ENCODE results near the gene ZBTB7B.
A peak's percentile ranks its signal among the peaks of the same experiment; 100 is the strongest.

ZBTB7B gene

DNA sequence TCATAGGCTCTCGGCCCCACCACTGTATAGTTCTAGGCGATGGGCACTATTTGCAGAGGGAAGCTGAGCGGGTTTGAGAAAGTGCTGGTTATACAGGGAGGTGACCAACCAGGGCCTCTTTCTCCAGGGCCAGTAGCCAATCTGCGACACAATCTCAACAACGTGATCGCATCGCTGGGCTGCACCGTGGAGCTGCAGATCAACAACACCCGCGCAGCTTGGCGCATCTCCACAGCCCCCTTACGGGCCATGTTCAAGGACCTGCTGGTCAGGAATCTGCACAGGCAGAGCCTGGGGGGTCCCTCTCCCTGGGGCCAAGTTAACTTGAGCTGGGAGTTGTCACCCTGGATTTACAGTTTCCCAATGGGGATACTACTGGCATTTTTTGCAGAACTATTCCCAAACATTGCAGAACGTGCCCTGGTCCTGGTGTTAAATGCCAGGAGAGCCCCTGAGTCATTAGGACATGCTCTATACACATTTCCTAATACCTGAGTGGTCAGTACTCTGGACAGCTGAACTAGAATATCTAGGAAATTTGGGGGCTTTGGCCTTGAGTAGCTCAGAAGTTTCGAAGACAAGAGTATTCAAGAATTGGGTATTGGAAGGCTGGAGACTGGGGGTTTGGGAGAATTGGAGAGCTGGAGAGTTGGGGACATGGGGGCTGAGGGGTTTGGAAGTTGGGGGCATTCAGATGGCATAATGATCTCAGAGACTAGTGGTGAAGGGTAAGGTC, 37.9 kb downstream of the ZBTB7B start:
- no peak for DNase-seq

DNA sequence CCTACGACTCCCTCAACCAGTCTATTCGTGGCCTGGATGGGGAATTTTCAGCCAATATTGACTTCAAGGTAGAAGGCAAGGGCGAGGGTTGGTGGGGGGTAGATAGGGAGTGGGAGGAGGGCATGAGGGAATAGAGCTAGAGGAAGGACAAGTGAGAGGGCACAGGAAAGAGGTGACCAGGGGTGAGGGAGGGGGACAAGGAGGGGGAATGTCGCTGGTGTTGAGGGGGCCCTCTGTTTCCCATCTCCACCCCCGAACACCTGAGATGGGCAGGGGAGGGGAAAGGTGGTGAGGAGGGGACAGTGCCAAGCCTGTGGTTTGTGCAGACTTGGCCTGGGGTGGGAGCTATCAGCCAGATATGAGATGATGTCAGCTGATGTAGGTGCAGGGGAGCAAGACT, 40.2 kb downstream of the ZBTB7B start:
- no peak for DNase-seq

DNA sequence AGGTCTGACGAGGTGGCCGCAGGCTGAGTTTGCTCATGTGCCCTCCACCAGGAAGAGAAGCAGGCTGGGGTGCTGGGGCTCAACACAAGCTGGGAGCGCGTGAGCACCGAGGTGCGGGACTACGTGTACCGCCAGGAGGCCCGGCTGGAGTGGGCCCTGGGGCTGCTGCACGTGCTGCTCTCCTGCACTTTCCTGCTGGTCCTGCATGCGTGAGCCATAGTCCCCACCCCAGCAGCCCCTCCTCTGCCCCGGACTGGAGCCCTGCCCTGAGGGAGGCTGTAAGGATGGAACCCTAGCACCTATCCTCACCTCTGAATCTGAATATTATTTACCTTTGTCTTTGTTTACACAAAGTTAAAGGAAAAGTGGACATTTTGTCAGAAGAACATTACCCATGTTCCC, 40.7 kb downstream of the ZBTB7B start:
- DNase-seq = no peak

DNA sequence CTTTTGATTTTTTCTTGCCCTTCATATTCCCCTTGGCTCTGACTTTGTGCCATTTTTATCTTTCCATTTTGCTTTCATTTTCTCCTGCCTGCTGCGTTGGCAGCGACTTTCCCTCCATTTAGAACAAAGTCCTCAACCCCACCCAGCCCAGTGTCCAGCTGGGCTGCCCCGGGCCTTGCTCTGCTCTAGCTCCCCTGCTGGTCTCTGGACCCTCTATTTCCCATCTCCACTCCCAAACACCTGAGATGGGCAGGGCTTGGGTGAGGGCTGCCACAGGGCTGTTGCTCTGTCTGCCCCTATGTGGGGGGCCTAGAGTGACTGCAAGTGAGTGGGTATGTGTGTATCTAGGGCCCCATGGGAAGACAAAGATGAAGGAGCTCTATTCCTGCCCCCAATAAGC, 41.2 kb downstream of the ZBTB7B start:
- no peak for DNase-seq

DNA sequence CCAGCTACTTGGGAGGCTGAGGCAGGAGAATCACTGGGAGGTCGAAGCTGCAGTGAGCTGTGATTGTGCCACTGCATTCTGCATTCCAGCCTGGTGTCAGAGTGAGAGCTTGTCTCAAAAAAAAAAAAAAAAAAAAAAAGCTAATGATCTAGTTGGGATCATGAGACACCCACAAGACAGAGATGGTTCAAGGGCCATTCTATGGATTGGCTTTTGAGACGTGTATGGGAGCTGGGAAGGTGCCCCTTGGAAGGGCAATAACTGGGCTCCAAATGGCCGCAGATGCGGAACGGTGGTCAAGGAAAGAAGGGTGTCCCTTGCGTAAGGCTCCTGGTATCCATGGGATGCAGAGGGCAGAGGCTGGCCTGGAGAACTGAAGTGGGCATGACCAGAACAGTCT, 41.8 kb downstream of the ZBTB7B start:
- no peak for DNase-seq

DNA sequence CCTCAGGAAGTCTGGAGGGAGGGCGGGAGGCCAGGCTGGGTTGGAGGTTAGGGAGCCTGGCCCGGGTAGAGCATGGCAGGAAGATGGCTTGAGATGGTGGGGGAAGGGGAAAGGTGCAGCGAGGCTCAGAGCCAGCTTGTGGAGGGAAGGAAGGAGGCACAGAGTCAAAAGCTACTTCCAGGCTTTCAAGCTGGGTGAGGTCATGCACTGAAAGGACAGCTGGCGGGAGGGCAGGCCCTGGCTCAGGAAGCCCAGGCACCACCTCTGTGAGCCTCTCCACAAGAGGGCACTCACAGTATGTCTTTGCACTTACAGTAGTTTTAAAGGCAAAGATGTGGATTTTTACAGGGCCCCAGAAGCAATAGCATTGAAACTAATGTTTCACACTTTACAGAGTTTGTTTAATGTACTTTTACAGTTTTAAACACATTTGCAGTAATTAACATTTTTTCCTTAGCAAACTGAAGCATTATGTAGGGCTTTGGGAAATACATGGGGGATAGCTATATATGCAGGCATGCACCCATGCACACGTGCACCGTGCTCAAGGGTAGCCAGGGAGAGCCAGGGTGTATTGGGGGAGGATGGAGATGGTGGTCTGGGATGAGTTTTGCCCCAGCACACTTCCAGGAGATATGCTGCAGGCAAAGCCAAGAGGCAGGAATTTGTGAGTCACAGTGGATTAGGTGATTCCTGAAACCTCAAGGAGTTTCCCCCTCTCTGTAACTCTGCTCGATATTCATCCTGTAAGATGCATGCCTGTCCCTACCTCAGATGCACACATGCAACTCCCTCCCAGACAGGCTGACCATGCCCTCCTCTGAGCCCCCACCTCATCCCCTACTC, 42.4 kb downstream of the ZBTB7B start:
- DNase-seq = peak; percentile 51

DNA sequence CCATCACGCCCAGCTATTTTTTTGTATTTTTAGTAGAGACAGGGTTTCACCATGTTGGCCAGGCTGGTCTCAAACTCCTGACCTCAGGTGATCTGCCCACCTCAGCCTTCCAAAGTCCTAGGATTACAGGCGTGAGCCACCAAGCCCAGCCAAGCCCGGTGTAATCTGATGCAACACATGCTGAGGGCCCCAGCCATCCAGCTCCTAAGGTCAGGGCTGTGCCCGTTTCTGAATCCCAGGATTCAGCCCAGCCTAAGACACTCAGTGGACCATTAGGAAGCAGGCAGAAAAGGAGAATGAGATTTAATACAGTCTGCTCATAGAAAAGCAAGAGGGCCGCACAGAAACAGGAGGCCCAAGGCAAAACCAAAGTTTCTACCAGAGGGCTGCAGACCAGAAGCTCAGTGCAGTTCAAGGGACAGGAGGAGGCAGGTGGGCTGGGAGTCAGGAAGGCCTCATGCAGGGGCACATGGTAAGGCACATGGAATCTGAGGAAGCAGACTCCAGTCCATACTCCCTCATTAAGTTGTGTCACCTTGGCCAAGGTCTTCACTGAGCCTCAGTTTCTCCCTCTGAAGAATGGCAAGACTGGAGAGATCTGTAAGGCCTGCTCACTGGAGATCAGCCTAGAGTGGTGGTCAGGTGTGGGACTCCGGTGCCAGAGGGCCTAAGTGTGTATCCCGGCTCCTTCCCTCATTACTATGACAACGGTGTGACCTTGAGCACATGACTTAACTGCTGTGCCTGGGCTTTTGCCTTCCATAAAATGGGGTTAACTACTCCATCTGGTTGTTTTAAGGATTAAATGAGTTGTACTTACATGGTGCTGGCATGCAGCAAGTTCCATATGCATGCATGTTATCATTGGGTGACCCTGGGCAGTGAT, 46.1 kb downstream of the ZBTB7B start:
- DNase-seq = no peak

DNA sequence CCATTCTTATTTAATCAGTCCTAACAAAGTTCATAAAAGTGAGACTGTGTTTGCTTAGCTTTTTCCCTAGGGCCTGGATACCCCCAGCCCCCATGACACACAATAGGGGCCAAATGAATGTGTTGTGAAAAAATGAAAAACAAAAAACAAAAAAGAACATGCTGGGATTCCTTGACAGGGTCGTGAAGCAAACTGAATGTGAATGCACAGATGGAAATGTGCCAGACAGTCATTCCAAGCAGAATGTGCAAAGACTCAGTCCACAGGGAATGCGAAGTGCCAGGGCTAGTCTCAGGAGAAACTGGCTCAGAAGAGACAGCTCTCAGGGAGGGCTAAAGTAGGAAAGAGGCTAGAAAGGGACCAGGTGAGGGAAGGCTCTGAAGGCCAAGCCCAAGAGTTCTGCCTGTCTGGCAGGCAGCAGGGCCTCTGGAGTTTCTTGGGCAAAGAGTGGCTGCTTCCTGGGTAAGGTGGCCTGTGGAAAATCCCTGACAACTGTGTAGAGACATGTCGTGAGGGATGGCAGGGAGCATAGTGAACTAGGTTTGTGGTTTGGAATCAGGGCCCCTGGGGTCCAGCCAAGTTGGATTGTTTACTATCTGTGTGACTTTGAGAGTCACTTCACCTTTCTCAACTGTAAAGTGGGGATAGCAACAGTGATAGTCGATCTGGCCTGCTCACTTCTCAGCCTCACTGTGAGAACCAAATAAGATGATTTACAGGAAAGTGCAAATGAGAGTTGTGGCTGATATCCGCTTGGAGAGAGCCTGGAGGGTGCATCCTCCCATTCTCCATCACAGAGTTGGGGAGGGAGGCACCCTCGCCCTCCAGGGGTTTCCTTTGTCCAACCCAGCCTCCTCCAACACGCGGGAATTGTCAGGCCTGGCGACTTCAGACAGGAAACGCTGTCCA, 47.3 kb downstream of the ZBTB7B start:
- peak; percentile 70 for DNase-seq

DNA sequence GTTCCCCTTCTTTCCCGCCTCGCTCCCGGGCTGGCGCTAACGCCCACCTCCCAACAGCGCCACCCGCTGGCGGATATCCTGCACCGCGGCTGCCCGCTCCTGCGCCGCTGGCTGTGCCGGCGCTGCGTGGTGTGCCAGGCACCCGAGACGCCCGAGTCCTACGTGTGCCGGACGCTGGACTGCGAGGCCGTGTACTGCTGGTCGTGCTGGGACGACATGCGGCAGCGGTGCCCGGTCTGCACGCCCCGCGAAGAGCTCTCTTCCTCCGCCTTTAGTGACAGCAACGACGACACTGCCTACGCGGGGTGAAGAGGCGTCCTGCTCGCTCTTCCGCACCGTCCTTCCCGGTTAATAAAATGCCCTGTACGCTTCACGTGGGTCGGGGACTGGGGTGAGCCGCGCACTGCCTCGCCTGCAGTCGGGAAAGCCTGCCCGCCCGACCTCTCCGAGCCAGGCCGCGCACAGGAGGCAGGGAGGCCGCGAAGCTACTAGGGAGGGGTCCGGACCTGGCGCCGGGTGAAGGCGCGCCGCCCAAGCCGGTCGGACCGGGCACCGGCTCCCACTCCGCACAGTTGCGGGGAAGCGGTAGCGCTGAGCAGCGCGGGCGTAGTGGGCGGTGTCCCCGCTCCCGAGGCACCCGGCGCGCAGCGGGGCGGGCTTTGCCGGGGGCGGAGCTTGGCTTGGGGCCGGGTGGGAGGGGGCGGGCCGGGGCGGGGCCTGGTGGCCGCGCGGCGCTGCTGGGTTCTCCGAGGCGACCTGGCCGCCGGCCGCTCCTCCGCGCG, 48.1 kb downstream of the ZBTB7B start, which contains the start of gene ADAM15:
Gene ADAM15, plus strand, starts transcription at position 757 of the 782 bp plus-strand sequence. CDS start 71 bp downstream, outside the sequence.
- peak; percentile 59 for DNase-seq

DNA sequence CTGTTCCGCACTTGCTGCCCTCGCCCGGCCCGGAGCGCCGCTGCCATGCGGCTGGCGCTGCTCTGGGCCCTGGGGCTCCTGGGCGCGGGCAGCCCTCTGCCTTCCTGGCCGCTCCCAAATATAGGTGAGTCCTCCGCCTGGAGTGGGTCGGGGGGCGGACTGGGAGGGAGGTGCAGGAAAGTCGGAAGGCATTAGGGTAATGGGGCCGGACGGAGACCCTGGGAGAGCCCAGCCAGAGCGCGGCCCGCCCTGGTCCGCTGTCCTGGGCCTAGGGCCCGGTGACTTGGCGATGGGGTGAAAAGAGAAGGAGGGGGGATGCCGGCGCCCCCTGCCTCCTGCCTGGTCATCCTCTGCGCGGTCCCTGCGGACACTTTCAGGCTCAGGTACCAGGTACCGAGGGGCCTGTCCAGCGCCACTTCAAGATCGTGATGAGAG, 48.8 kb downstream of the ZBTB7B start:
- no peak for DNase-seq

DNA sequence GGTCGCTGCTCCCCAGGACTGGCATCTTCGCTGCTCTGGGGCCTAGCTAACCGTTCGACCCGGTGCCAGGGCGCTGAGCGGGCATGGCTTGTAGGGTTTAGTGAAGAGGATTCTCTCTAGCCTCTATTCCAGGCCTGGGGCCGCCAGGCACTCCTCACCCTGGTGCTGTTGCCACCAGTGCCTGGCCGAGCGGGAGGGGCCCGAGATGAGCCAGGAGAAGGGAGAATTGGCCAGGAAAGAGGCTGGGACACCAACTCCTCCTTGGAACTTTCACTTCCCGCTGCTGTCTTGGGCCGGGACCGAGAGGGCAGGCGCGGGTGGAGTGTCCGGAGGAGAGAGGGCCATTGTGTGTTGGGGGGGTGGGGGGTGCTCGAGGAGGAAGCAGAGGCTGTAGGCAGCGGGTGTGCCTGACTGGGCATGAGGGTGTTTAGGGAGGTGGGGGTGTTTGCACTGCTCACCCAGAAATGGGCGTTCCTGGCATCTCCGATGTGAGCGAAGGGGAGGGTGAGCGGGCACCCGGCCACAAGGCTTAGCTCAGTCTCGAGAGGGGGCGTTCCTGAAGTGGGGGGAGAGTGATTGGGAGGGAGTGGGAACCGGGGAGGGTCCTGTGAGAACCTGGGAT, 49.3 kb downstream of the ZBTB7B start:
- no peak for DNase-seq

DNA sequence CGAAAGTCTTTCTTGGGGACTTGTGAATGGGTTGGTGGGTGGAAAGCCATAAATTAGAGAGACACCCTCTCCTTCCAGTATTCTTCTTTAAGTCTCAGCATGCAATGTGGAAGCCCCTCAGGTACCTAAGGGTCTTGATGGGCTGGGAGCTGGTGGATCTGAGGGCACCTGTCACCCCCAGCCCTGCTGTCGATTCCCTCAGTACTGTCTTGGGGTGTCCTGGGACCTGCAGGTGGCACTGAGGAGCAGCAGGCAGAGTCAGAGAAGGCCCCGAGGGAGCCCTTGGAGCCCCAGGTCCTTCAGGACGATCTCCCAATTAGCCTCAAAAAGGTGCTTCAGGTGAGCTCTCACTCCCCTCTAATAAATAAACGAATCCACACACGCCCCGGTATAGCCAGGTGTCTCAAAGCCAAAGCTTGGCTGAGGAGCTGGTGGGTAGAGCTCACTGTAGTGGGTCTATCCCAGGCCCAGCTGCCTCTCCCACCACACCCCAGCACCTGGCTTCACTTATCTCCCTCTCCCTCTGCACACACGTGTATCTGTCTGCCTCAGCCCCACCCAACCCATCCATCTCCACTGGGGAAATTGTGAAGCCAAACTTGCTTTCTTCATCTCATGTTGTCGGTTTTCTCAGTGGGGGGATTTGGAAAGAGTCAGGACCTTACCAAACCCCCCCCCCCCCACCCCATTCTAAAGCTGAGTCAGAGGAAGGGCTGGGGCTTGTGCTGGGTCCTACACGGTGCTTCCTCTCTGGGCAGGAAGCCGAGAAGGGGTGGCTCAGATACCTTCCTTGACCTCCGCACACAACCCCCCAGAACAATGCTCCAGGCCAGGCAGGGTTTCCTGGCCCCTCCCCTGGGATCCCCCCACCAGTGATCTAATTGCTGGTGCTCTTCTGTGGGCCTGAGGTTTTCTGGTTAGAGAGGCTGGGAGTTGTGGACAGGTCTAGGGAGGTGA, 50.1 kb downstream of the ZBTB7B start:
- no peak for DNase-seq

DNA sequence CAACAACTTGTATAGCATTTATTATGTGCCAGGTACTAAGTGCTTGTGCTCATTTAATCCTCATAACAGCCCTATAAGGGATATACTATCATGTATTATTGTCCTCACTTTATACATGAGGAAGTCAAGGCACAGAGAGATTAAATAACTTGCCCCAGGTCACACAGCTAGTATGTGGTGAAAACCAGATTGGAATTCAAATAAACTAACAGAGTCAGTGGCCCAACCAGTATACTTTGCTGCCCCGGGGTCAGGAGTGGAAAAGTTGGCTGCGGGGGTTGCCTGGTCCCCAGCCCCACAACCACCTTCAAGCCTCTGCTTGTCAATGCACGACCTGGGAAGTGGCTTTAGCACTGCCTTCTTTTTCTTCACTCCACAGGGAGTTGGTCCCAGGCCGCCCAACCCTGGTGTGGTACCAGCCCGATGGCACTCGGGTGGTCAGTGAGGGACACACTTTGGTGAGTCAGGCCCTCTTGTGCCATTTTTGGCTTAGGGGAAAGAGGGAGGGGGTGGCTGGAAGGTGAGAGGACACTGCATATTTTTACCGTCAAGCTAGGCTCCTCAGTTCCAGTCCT, 51.0 kb downstream of the ZBTB7B start:
- DNase-seq = no peak

DNA sequence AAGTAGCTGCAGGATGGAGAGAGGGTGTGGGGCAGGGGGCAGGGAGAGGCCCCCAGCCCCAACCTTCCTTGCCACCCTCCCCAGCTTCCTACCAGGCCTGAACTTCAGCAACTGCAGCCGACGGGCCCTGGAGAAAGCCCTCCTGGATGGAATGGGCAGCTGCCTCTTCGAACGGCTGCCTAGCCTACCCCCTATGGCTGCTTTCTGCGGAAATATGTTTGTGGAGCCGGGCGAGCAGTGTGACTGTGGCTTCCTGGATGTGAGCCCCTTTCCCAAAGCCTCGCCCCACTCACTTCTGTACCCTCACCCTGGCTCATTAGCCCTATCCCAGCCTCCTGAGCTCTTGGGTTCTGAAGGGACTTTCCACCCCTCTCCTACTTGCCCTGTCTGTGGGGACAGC, 54.5 kb downstream of the ZBTB7B start:
- DNase-seq = no peak

DNA sequence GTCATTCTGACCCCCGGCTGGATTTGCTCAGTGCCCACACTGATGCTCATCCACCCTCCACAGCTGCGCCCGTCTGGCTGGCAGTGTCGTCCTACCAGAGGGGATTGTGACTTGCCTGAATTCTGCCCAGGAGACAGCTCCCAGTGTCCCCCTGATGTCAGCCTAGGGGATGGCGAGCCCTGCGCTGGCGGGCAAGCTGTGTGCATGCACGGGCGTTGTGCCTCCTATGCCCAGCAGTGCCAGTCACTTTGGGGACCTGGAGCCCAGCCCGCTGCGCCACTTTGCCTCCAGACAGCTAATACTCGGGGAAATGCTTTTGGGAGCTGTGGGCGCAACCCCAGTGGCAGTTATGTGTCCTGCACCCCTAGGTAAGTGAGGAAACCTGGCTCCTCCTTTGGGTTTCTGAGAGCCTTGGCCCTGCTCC, 55.2 kb downstream of the ZBTB7B start:
- no peak for DNase-seq

DNA sequence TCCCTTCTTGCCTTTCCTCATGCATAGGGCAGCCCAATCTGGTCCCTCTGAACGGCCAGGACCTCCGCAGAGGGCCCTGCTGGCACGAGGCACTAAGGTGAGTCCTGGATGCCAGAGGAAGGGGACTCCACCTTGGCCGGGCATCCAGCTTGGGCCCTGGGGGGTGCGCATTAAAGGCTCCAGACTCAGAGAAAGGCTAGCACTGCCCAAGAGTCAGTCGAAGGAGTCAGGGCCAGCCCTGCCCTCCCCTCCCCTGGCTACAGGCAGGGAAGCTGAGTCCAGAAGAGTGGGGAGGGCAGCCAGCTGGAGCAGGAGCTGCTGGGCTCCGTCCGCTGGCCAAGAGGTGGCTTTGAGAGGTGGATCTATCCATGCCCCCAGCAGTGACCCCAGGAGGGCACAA, 58.1 kb downstream of the ZBTB7B start:
- no peak for DNase-seq

DNA sequence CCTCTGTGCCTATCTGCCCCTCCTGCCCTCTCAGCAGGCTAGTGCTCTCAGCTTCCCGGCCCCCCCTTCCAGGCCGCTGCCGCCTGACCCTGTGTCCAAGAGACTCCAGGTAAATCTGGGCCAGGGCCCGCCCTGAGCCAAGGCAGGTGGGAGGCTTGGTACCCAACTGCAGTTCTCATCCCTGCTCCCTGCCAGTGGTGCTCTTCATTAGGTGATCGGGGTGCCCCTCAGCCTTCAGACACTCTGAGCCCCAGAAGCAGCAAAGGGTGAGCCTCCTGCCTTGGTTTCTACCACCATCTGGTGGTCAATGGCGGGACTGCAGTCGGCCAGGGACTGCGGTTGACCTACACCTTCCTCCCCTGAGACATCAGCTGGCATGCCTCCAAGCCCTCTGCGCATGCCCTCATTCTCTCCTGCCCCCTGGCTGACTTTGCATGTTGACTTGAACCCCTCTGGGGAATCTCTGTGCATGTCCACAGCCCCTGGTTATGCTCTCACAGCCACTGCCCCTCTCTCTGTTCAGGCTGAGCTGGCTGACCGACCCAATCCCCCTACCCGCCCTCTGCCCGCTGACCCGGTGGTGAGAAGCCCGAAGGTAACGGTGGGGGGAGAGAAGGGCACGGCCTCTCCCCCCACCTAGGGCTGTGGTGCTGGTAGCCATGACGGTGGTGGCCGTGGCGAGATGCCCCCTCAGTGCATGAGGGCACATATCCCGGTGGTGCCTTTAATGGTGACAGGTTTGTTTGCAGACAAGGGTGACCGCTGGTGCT, 59.0 kb downstream of the ZBTB7B start:
- peak; percentile 81 for DNase-seq

DNA sequence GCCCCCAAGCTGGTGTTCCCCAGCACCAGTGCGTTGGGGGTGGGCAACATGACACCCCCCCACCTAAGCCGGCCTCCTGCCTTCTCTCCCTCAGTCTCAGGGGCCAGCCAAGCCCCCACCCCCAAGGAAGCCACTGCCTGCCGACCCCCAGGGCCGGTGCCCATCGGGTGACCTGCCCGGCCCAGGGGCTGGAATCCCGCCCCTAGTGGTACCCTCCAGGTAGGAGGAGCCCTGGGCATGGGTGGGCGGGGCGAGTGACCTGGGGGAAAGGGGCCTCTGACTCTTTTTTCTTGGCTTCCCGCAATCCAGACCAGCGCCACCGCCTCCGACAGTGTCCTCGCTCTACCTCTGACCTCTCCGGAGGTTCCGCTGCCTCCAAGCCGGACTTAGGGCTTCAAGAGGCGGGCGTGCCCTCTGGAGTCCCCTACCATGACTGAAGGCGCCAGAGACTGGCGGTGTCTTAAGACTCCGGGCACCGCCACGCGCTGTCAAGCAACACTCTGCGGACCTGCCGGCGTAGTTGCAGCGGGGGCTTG, 59.6 kb downstream of the ZBTB7B start:
- DNase-seq = no peak

Data from fibroblast of skin of right quadriceps (primary cell).